Tibial nerve (tissue), 4 donors: ENCODE results near the gene STAT5B. TPM values are rescaled to one million over a fixed set of nuclear protein-coding genes. Genes with fewer than 3 reads are reported as not detected.
"Not testable (repeated sequence)": the region's sequence is repeated elsewhere in the genome, so short reads cannot be mapped to it uniquely, and the experiment has no call there.

Experiments
- DNase-seq, 2 donors: peaks; one replicate each; pipeline ENCODE4 v3.0.0-alpha.2; 2019; ENCODE audit warnings: low spot score in 2 of 2
- H3K27ac ChIP-seq, 4 donors: fragments of 200-600 bp; sonication (generic) in 3 of 4; one replicate each; pipeline ENCODE4 v1.5.1; 2017 to 2019; ENCODE audit warnings: mild to moderate bottlenecking in 1 of 4
- H3K27me3 ChIP-seq, 2 donors: fragments of 200-600 bp; sonication (generic) in 1 of 2; one replicate each; pipeline versions ENCODE4 v1.5.1 to v1.6.0; 2017 to 2019
- H3K36me3 ChIP-seq, 3 donors: fragments of 200-600 bp; sonication (generic); one replicate each; pipeline ENCODE4 v1.5.1; 2018 to 2019
- H3K4me1 ChIP-seq, 4 donors: fragments of 200-600 bp; sonication (generic) in 3 of 4; one replicate each; pipeline ENCODE4 v1.5.1; 2017 to 2019
- H3K4me3 ChIP-seq, 4 donors: fragments of 200-600 bp; sonication (generic) in 3 of 4; one replicate each; pipeline ENCODE4 v1.5.1; 2017 to 2019; ENCODE audit warnings: mild to moderate bottlenecking in 1 of 4, moderate library complexity in 1 of 4
- H3K9me3 ChIP-seq, 4 donors: fragments of 200-600 bp; sonication (generic) in 3 of 4; one replicate each; pipeline ENCODE4 v1.5.1; 2017 to 2019
- CTCF ChIP-seq, 5 experiments: fragments of 200-600 bp in 3 of 5; fragments of 450-650 bp in 2 of 5; sonication (generic) in 3 of 5; IDR thresholded peaks; one replicate each; pipeline ENCODE4 v1.5.1; 2016 to 2019; ENCODE audit warnings: antibody characterized with exemption in 5 of 5, mild to moderate bottlenecking in 3 of 5, moderate library complexity in 2 of 5
- EP300 ChIP-seq, 2 donors: sonication (generic); formaldehyde crosslinking; IDR thresholded peaks; one replicate each; pipeline ENCODE4 v1.6.1; 2017; ENCODE audit warnings: antibody characterized with exemption in 2 of 2, mild to moderate bottlenecking in 1 of 2
- POLR2A ChIP-seq, 2 donors: fragments of 450-650 bp; IDR thresholded peaks; one replicate each; pipeline ENCODE4 v1.6.1; 2017; ENCODE audit warnings: antibody characterized with exemption in 2 of 2, mild to moderate bottlenecking in 2 of 2, moderate library complexity in 2 of 2
- WGBS, 2 donors: methylation state at CpG; one replicate each; pipeline ENCODE4 v1.1.5; 2018; 5-methylcytosine and 5-hydroxymethylcytosine counted together
- total RNA-seq, 4 donors: library from RNA; depleted of rRNA; stranded (reverse); fragments of >200 nt; gene quantifications; one replicate each; pipeline ENCODE4 v1.1.0, GENCODE V29; 2016

Gene STAT5B
- 100 to 1,000 TPM in 3 of 4 donors, 10 to 100 TPM in 1; 96.8 to 117 (median 104) TPM for total RNA-seq

GRCh38 chr17:42276359-42276608, at the start of gene STAT5B:
STAT5B (minus strand) TSS chr17:42276391; CDS start chr17:42232127, 44,264 bp downstream.
- 0% methylated on average over 16 of the region's 47 CpGs; no CpG with 5 or more reads in 1 of the 2 donors for WGBS, 2 donors
- Histone ChIP-seq H3K27me3 (no peaks in the 10 kb centered on the region), H3K9me3 (no peaks in the 10 kb centered on the region), H3K4me1 (peaks cover 0 to 48% (median 22%) of the 10 kb centered on the region in 4 donors), H3K27ac (peak within 1 kb of the TSS; percentile 81 to 97 (median 92)), H3K36me3 (no peaks in the 10 kb centered on the region), H3K4me3 (peak within 1 kb of the TSS; percentile 77 to 97 (median 90))
- DNase-seq, result peak; percentile 41 to 46
- peak; percentile 35 to 87 for TF ChIP-seq POLR2A (IDR thresholded peaks at IDR 0.05)
- no peak for TF ChIP-seq CTCF (IDR thresholded peaks at IDR 0.05)

- H3K4me3 ChIP-seq, result no peak overlapping the region
- WGBS, 2 donors, result 79 to 87% methylated on average over 7 of the region's 7 CpGs
- DNase-seq, result no peak
- TF ChIP-seq EP300 (IDR thresholded peaks at IDR 0.05) (no peak), CTCF (IDR thresholded peaks at IDR 0.05) (no peak), POLR2A (IDR thresholded peaks at IDR 0.05) (no peak)
- no peak overlapping the region for H3K27ac ChIP-seq
- H3K36me3 ChIP-seq, result peaks cover 3 to 93% (median 26%) of the 10 kb centered on the region in 3 donors
- H3K27me3 ChIP-seq, result no peaks in the 10 kb centered on the region
- no peaks in the 10 kb centered on the region for H3K9me3 ChIP-seq
- H3K4me1 ChIP-seq, result peaks cover 0 to 33% (median 12%) of the 10 kb centered on the region in 4 donors
Observed at GRCh38 chr17:42325026-42325425, 48.8 kb upstream of the STAT5B start.

GRCh38 chr17:42323268-42323773, 47.1 kb upstream of the STAT5B start:
- H3K4me1 ChIP-seq, result peaks cover 0 to 24% (median 4%) of the 10 kb centered on the region in 4 donors
- H3K36me3 ChIP-seq, result peaks cover 3 to 96% (median 16%) of the 10 kb centered on the region in 3 donors
- no peak for TF ChIP-seq CTCF (IDR thresholded peaks at IDR 0.05)
- TF ChIP-seq EP300 (IDR thresholded peaks at IDR 0.05), result no peak
- no peak for TF ChIP-seq POLR2A (IDR thresholded peaks at IDR 0.05)
- no peak overlapping the region for H3K4me3 ChIP-seq
- DNase-seq, result no peak
- H3K27me3 ChIP-seq, result no peaks in the 10 kb centered on the region
- H3K9me3 ChIP-seq, result no peaks in the 10 kb centered on the region
- 74 to 85% methylated on average over 5 of the region's 5 CpGs for WGBS, 2 donors
- peak overlapping the region in 2 of 4 donors; percentile 22 to 49 for H3K27ac ChIP-seq

GRCh38 chr17:42322382-42323267, 46.4 kb upstream of the STAT5B start:
- peak; percentile 97 to 99 for DNase-seq
- no peaks in the 10 kb centered on the region for H3K27me3 ChIP-seq
- H3K4me3 ChIP-seq, result no peak overlapping the region
- TF ChIP-seq CTCF (IDR thresholded peaks at IDR 0.05) (peak; percentile 96 to 99 (median 98)), EP300 (IDR thresholded peaks at IDR 0.05) (peak in 1 of 2 donors; percentile 81), POLR2A (IDR thresholded peaks at IDR 0.05) (no peak)
- H3K27ac ChIP-seq, result peak overlapping the region in 1 of 4 donors; percentile 49
- WGBS, 2 donors, result 44 to 45% methylated on average over 10 of the region's 10 CpGs
- H3K36me3 ChIP-seq, result peaks cover 3 to 96% (median 16%) of the 10 kb centered on the region in 3 donors
- H3K9me3 ChIP-seq, result no peaks in the 10 kb centered on the region
- peaks cover 0 to 22% (median 4%) of the 10 kb centered on the region in 4 donors for H3K4me1 ChIP-seq

GRCh38 chr17:42321555-42321954, 45.4 kb upstream of the STAT5B start:
- no peak for DNase-seq
- H3K9me3 ChIP-seq, result no peaks in the 10 kb centered on the region
- no peak overlapping the region for H3K27ac ChIP-seq
- peaks cover 0 to 22% (median 4%) of the 10 kb centered on the region in 4 donors for H3K4me1 ChIP-seq
- TF ChIP-seq POLR2A (IDR thresholded peaks at IDR 0.05) (no peak), CTCF (IDR thresholded peaks at IDR 0.05) (no peak), EP300 (IDR thresholded peaks at IDR 0.05) (no peak)
- H3K27me3 ChIP-seq, result no peaks in the 10 kb centered on the region
- H3K4me3 ChIP-seq, result no peak overlapping the region
- peaks cover 3 to 96% (median 16%) of the 10 kb centered on the region in 3 donors for H3K36me3 ChIP-seq
- WGBS, 2 donors, result 86 to 91% methylated on average over 4 of the region's 4 CpGs

- DNase-seq, H3K4me3 ChIP-seq, H3K27ac ChIP-seq, H3K27me3 ChIP-seq, H3K9me3 ChIP-seq: not testable (repeated sequence)
- peaks cover 3 to 95% (median 13%) of the 10 kb centered on the region in 3 donors for H3K36me3 ChIP-seq
- peaks cover 0 to 30% (median 11%) of the 10 kb centered on the region in 4 donors for H3K4me1 ChIP-seq
- WGBS, 2 donors, result 96 to 97% methylated on average over 6 of the region's 6 CpGs
Observed at GRCh38 chr17:42317967-42318366, 41.8 kb upstream of the STAT5B start.
